ENCODE results near the gene PCED1B.
"Not testable (repeated sequence)": the region's sequence is repeated elsewhere in the genome, so short reads cannot be mapped to it uniquely, and the experiment has no call there.

Gene PCED1B

GRCh38 chr12:47159348-47159747 is 79.9 kb downstream of the PCED1B start:
- in situ Hi-C loops (cut with MboI; ENCODE audit: low sequenced_read_pairs) = no loop called here

- in situ Hi-C loops (cut with MboI; ENCODE audit: low sequenced_read_pairs) = no loop called here
Observed at GRCh38 chr12:47160316-47161244, 81.2 kb downstream of the PCED1B start.

- in situ Hi-C loops (cut with MboI; ENCODE audit: low sequenced_read_pairs) = no loop called here
Observed at GRCh38 chr12:47164116-47164515, 84.7 kb downstream of the PCED1B start.

GRCh38 chr12:47164724-47165439 is 85.5 kb downstream of the PCED1B start:
- in situ Hi-C loops (cut with MboI; ENCODE audit: low sequenced_read_pairs) = no loop called here

GRCh38 chr12:47165934-47166333 is 86.5 kb downstream of the PCED1B start:
- in situ Hi-C loops (cut with MboI; ENCODE audit: low sequenced_read_pairs) = no loop called here

- in situ Hi-C loops (cut with MboI; ENCODE audit: low sequenced_read_pairs) = no loop called here
Observed at GRCh38 chr12:47166365-47166764, 86.9 kb downstream of the PCED1B start.

GRCh38 chr12:47170281-47170680 is 90.9 kb downstream of the PCED1B start:
- in situ Hi-C loops (cut with MboI; ENCODE audit: low sequenced_read_pairs) = not testable (repeated sequence)

GRCh38 chr12:47178014-47178413 is 98.6 kb downstream of the PCED1B start:
- in situ Hi-C loops (cut with MboI; ENCODE audit: low sequenced_read_pairs) = no loop called here

- in situ Hi-C loops (cut with MboI; ENCODE audit: low sequenced_read_pairs) = not testable (repeated sequence)
Observed at GRCh38 chr12:47182164-47182938, 102.9 kb downstream of the PCED1B start.

GRCh38 chr12:47184229-47184628 is 104.8 kb downstream of the PCED1B start:
- in situ Hi-C loops (cut with MboI; ENCODE audit: low sequenced_read_pairs) = no loop called here

GRCh38 chr12:47184813-47185212 is 105.4 kb downstream of the PCED1B start:
- in situ Hi-C loops (cut with MboI; ENCODE audit: low sequenced_read_pairs) = no loop called here

GRCh38 chr12:47186246-47186645 is 106.8 kb downstream of the PCED1B start:
- in situ Hi-C loops (cut with MboI; ENCODE audit: low sequenced_read_pairs) = no loop called here

- in situ Hi-C loops (cut with MboI; ENCODE audit: low sequenced_read_pairs) = no loop called here
Observed at GRCh38 chr12:47188576-47189441, 109.4 kb downstream of the PCED1B start.

- in situ Hi-C loops (cut with MboI; ENCODE audit: low sequenced_read_pairs) = no loop called here
Observed at GRCh38 chr12:47189728-47190127, 110.3 kb downstream of the PCED1B start.

- in situ Hi-C loops (cut with MboI; ENCODE audit: low sequenced_read_pairs) = no loop called here
Observed at GRCh38 chr12:47190271-47190750, 110.9 kb downstream of the PCED1B start.

GRCh38 chr12:47190905-47191304 is 111.5 kb downstream of the PCED1B start:
- in situ Hi-C loops (cut with MboI; ENCODE audit: low sequenced_read_pairs) = no loop called here

GRCh38 chr12:47192051-47192450 is 112.6 kb downstream of the PCED1B start:
- in situ Hi-C loops (cut with MboI; ENCODE audit: low sequenced_read_pairs) = no loop called here

- in situ Hi-C loops (cut with MboI; ENCODE audit: low sequenced_read_pairs) = no loop called here
Observed at GRCh38 chr12:47193066-47193465, 113.6 kb downstream of the PCED1B start.

GRCh38 chr12:47194501-47194900 is 115.1 kb downstream of the PCED1B start:
- in situ Hi-C loops (cut with MboI; ENCODE audit: low sequenced_read_pairs) = no loop called here

GRCh38 chr12:47200446-47200845 is 121.0 kb downstream of the PCED1B start:
- in situ Hi-C loops (cut with MboI; ENCODE audit: low sequenced_read_pairs) = no loop called here
